Kidney (tissue), 14 donors: ENCODE results near the gene USP6NL. TPM values are rescaled to one million over a fixed set of nuclear protein-coding genes. Genes with fewer than 3 reads are reported as not detected.

Experiments used
- DNase-seq, 5 donors: peaks; one replicate each; pipeline ENCODE4 v3.0.0-alpha.2; 2013 to 2020
- FAIRE-seq: peaks from 2 replicates; lab custom pipeline; 2012; peaks lifted over from hg19 to GRCh38; lab: Jason Lieb, UNC
- H3K27ac ChIP-seq, 2 donors: one replicate each; pipeline ENCODE4 v1.7.0; 2013; ENCODE audit warnings: low read depth in 2 of 2, low read length in 2 of 2, inconsistent platforms in 1 of 2
- H3K27me3 ChIP-seq: one replicate; pipeline ENCODE4 v1.7.1; 2013; ENCODE audit warnings: low read length, inconsistent platforms; ENCODE audit not compliant: control insufficient read depth, insufficient read depth
- H3K36me3 ChIP-seq, 3 donors: one replicate each; pipeline versions ENCODE4 v1.7.0 to v1.7.1; 2013; ENCODE audit warnings: low read length in 3 of 3, control low read depth in 1 of 3, inconsistent platforms in 1 of 3; ENCODE audit not compliant: insufficient read depth in 3 of 3, control insufficient read depth in 2 of 3
- H3K4me1 ChIP-seq, 3 donors: one replicate each; pipeline versions ENCODE4 v1.7.0 to v1.7.1; 2013; ENCODE audit warnings: low read length in 3 of 3, inconsistent platforms in 1 of 3, low read depth in 1 of 3; ENCODE audit not compliant: control insufficient read depth in 2 of 3, insufficient read depth in 2 of 3
- H3K4me3 ChIP-seq, 3 donors: one replicate each; pipeline versions ENCODE4 v1.7.0 to v1.8.1; 2013; ENCODE audit warnings: low read length in 3 of 3, control low read depth in 1 of 3, inconsistent platforms in 1 of 3
- H3K9ac ChIP-seq, 3 donors: one replicate each; pipeline versions ENCODE4 v1.7.0 to v1.7.1; 2013; ENCODE audit warnings: low read length in 3 of 3, control low read depth in 1 of 3, inconsistent platforms in 1 of 3
- H3K9me3 ChIP-seq, 3 donors: one replicate each; pipeline versions ENCODE4 v1.7.0 to v1.7.1; 2013; ENCODE audit warnings: low read length in 3 of 3, control low read depth in 1 of 3, inconsistent platforms in 1 of 3; ENCODE audit not compliant: control insufficient read depth in 2 of 3, insufficient read depth in 1 of 3
- intact Hi-C: fragments of 100-400 bp; cut with DNase I; formaldehyde crosslinking; loops from one replicate; pipeline ENCODE4 v1.11.1; 2022
- polyA plus RNA-seq: library from polyadenylated mRNA; stranded (reverse); fragments of 350-450 nt; fragmentation: Illumina TruSeq; extraction: RNeasy Lipid Tissue Mini Kit (QIAGEN cat#74804); gene quantifications from one replicate; pipeline ENCODE4 v1.2.3, GENCODE V29; 2014; ENCODE audit warnings: low read depth, low replicate concordance; ENCODE audit not compliant: insufficient read depth
- total RNA-seq: library from RNA; stranded (reverse); fragmentation: NEBNext Ultra II Directional; extraction: Animal tissue kit (Norgen Biotek cat#: 25700); gene quantifications from one replicate; pipeline ENCODE4 v1.2.1, GENCODE V29; 2021
- TF ChIP-seq, protein P1 (sequence below): IDR thresholded peaks from 3 replicates; pipeline ENCODE4 v1.5.1; 2012; ENCODE audit warnings: mild to moderate bottlenecking, moderate library complexity, borderline replicate concordance; ENCODE audit not compliant: insufficient read depth; ENCODE audit errors: extremely low read depth
- donor health status: control.
- donor health status: control.
- donor health status: control.
- donor health status: control.
- donor health status: control.
- donor health status: DM: yes; HTN: yes; CAD: no.
- donor health status: Normal renal cell carcinoma (clear cell type).

The USP6NL gene
- total and polyA plus RNA-seq, 2 donors from 2014 or later = 4.5 to 17.7 TPM

DNA sequence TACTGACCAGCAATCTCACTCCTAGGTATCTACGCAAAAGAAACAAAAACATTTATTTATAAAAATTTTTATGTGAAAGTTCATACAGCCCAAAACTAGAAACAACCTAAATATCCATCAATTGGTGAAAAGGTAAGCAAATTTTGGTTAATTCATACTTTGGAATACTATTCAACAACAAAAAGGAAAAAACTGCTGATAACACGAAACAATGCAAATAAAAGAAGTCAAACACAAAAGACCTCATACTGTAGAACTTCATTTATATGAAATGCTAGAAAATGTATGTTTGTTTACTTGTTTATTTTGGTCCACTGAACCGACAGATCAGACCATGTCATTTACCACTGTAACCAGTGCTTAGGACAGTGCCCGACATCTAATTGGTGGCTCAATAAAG lies 60.3 kb downstream of the USP6NL start:
- Histone ChIP-seq H3K27me3 (no peaks in the 10 kb centered on the region), H3K27ac (no peak overlapping the region), H3K4me1 (peaks cover 0 to 4% (median 0%) of the 10 kb centered on the region in 3 donors), H3K36me3 (no peaks in the 10 kb centered on the region), H3K9me3 (no peaks in the 10 kb centered on the region), H3K9ac (no peak overlapping the region), H3K4me3 (no peak overlapping the region)
- TF ChIP-seq, protein P1, sequence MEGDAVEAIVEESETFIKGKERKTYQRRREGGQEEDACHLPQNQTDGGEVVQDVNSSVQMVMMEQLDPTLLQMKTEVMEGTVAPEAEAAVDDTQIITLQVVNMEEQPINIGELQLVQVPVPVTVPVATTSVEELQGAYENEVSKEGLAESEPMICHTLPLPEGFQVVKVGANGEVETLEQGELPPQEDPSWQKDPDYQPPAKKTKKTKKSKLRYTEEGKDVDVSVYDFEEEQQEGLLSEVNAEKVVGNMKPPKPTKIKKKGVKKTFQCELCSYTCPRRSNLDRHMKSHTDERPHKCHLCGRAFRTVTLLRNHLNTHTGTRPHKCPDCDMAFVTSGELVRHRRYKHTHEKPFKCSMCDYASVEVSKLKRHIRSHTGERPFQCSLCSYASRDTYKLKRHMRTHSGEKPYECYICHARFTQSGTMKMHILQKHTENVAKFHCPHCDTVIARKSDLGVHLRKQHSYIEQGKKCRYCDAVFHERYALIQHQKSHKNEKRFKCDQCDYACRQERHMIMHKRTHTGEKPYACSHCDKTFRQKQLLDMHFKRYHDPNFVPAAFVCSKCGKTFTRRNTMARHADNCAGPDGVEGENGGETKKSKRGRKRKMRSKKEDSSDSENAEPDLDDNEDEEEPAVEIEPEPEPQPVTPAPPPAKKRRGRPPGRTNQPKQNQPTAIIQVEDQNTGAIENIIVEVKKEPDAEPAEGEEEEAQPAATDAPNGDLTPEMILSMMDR = no peak
- intact Hi-C loops = no loop called here
- FAIRE-seq (no peak), DNase-seq (no peak)

DNA sequence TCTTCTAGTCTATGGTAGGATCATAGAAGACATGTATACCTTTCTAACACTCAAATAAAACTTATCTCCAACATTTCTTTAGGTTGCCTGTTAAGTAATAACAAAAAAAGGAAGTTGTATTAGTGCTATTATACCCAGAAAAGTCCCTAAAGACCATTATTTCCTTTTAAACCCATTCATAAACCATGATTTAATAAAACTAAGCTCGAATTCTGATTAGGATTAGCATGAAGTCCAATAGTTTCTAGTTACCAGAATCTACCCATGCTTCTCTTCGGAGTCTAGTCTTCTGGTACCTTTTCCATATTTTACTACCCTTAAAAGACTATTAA lies 62.7 kb downstream of the USP6NL start:
- H3K9ac ChIP-seq = no peak overlapping the region
- no peaks in the 10 kb centered on the region for H3K27me3 ChIP-seq
- H3K4me3 ChIP-seq = no peak overlapping the region
- H3K4me1 ChIP-seq = peaks cover 0 to 4% (median 0%) of the 10 kb centered on the region in 3 donors
- FAIRE-seq (no peak), DNase-seq (no peak)
- no peaks in the 10 kb centered on the region for H3K36me3 ChIP-seq
- intact Hi-C loops = no loop called here
- TF ChIP-seq, protein P1 = no peak
- no peaks in the 10 kb centered on the region for H3K9me3 ChIP-seq
- H3K27ac ChIP-seq = no peak overlapping the region

- Histone ChIP-seq H3K36me3 (no peaks in the 10 kb centered on the region), H3K27me3 (no peaks in the 10 kb centered on the region), H3K4me3 (no peak overlapping the region), H3K4me1 (peaks cover 0 to 4% (median 0%) of the 10 kb centered on the region in 3 donors), H3K9me3 (no peaks in the 10 kb centered on the region), H3K9ac (no peak overlapping the region), H3K27ac (no peak overlapping the region)
- no peak for FAIRE-seq
- intact Hi-C loops = no loop called here
- TF ChIP-seq, protein P1 = no peak
- peak in 2 of 5 donors; percentile 77 to 84 for DNase-seq
These were observed 63.2 kb downstream of the USP6NL start for GRCh38 chr10:11548065-11548767.
